ENCODE measurements around the gene FAM110C. TPM values are rescaled to one million over a fixed set of nuclear protein-coding genes. Genes with fewer than 3 reads are reported as not detected.

FAM110C gene
- total RNA-seq, 4 donors from 2014 or later, result 0.51 to 13.2 (median 8.5) TPM

GRCh38 chr2:84121-84520 is 37.8 kb upstream of the FAM110C start:
- no peak for TF ChIP-seq POLR2A (IDR thresholded peaks at IDR 0.05)
- TF ChIP-seq CTCF (IDR thresholded peaks at IDR 0.05), result no peak
- no peak overlapping the region for H3K4me3 ChIP-seq
- intact Hi-C loops (cut with DNase I; ENCODE audit: low total_unique reads), result no loop called here

GRCh38 chr2:80971-81736 is 34.8 kb upstream of the FAM110C start:
- Histone ChIP-seq H3K27me3 (no peaks in the 10 kb centered on the region), H3K36me3 (no peaks in the 10 kb centered on the region), H3K4me1 (no peaks in the 10 kb centered on the region), H3K9me3 (no peaks in the 10 kb centered on the region), H3K4me3 (no peak overlapping the region), H3K27ac (no peak overlapping the region)
- intact Hi-C loops (cut with DNase I; ENCODE audit: low total_unique reads), result no loop called here
- no peak for TF ChIP-seq CTCF (IDR thresholded peaks at IDR 0.05)
- TF ChIP-seq POLR2A (IDR thresholded peaks at IDR 0.05), result no peak
- no peak for DNase-seq

More at GRCh38 chr2:84121-84520, 37.8 kb upstream of the FAM110C start:
- Histone ChIP-seq H3K36me3 (no peaks in the 10 kb centered on the region), H3K4me1 (no peaks in the 10 kb centered on the region), H3K9me3 (no peaks in the 10 kb centered on the region), H3K27me3 (no peaks in the 10 kb centered on the region), H3K27ac (no peak overlapping the region)
- no peak for DNase-seq

GRCh38 chr2:80378-80777 is 34.1 kb upstream of the FAM110C start:
- TF ChIP-seq CTCF (IDR thresholded peaks at IDR 0.05), result no peak
- TF ChIP-seq POLR2A (IDR thresholded peaks at IDR 0.05), result no peak
- no peaks in the 10 kb centered on the region for H3K27me3 ChIP-seq
- no peaks in the 10 kb centered on the region for H3K4me1 ChIP-seq
- no peak overlapping the region for H3K4me3 ChIP-seq
- DNase-seq, result no peak
- intact Hi-C loops (cut with DNase I; ENCODE audit: low total_unique reads), result no loop called here
- H3K36me3 ChIP-seq, result no peaks in the 10 kb centered on the region
- no peak overlapping the region for H3K27ac ChIP-seq
- no peaks in the 10 kb centered on the region for H3K9me3 ChIP-seq

GRCh38 chr2:71309-72035 is 25.2 kb upstream of the FAM110C start:
- H3K36me3 ChIP-seq, result no peaks in the 10 kb centered on the region
- no peaks in the 10 kb centered on the region for H3K27me3 ChIP-seq
- DNase-seq, result no peak
- intact Hi-C loops (cut with DNase I; ENCODE audit: low total_unique reads), result no loop called here
- H3K9me3 ChIP-seq, result no peaks in the 10 kb centered on the region
- no peaks in the 10 kb centered on the region for H3K4me1 ChIP-seq
- no peak overlapping the region for H3K4me3 ChIP-seq
- H3K27ac ChIP-seq, result no peak overlapping the region
- TF ChIP-seq CTCF (IDR thresholded peaks at IDR 0.05), result no peak
- TF ChIP-seq POLR2A (IDR thresholded peaks at IDR 0.05), result no peak

Measured in uterus (tissue), 4 donors.